Left ventricle myocardium inferior (tissue), 1 donor: Measurements from ENCODE around the gene LINC00237. TPM values are rescaled to one million over a fixed set of nuclear protein-coding genes. Genes with fewer than 3 reads are reported as not detected.

ENCODE experiments used
- DNase-seq: peaks from one replicate; pipeline ENCODE4 v3.0.0-alpha.2; 2020
- H3K27ac ChIP-seq: fragments of 200-600 bp; replicated peaks from 2 replicates; pipeline ENCODE4 v1.8.0; 2021
- H3K27me3 ChIP-seq: fragments of 200-600 bp; 2 replicates; pipeline ENCODE4 v1.8.0; 2021; ENCODE audit warnings: low read depth
- H3K36me3 ChIP-seq: fragments of 200-600 bp; 2 replicates; pipeline ENCODE4 v1.8.0; 2021
- H3K4me1 ChIP-seq: fragments of 200-600 bp; 2 replicates; pipeline ENCODE4 v1.8.0; 2021
- H3K4me3 ChIP-seq: fragments of 200-600 bp; 2 replicates; pipeline ENCODE4 v1.8.0; 2021; ENCODE audit warnings: mild to moderate bottlenecking, moderate library complexity
- H3K9me3 ChIP-seq: fragments of 200-600 bp; replicated peaks from 2 replicates; pipeline ENCODE4 v1.8.0; 2021
- intact Hi-C: fragments of 100-400 bp; cut with micrococcal nuclease; formaldehyde crosslinking; loops from one replicate; pipeline ENCODE4 v1.11.0; 2022
- total RNA-seq: library from RNA; stranded (reverse); fragmentation: NEBNext Ultra II Directional; extraction: Animal tissue kit (Norgen Biotek cat#: 25700); gene quantifications from one replicate; pipeline ENCODE4 v1.2.1, GENCODE V29; 2021
- TF ChIP-seq, protein P1 (sequence below): fragments of 200-600 bp; IDR thresholded peaks from 2 replicates; pipeline ENCODE4 v1.8.0; 2021; ENCODE audit warnings: antibody characterized with exemption, mild to moderate bottlenecking, borderline replicate concordance
- donor health status: DM: no; HTN: yes; CAD: no; lungs with severe emphysema.

The LINC00237 gene
- total RNA-seq, 1 donor from 2014 or later = not detected

DNA sequence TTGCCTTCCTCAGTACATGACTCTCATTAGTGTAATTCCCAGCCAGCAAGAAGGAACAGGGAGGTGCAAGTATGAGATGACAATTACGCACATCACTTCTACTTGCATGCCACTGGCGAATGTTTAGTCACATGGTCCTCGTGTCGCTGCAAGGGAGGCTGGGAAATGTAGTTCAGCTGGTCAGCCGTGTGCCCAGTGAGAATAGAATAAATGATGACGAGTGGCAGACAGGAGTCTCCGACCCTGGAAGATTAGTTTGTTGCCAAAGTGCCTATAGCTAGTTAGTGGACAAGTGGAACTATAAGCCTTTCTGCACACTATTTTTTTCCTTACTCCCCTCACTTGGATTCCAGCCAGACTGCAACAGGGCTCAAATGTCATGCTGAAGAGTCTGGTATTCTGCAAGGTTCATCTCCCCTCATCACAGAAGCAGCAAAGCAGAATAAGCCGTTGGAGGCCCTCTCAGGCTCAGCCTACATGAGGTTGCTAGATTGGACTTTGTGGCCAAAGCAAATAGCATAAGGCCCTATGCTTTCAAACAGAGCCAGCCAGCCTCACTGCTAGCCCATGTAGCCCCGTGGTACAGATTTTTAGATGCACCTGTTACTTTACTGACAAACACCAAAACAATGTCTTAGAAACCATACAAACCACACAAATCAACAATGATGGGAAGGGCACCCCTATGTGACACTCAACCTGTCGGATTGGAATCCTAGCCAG, 9.7 kb downstream of the LINC00237 start:
- DNase-seq = no peak
- intact Hi-C loops = no loop called here
- Histone ChIP-seq H3K36me3 (no peaks in the 10 kb centered on the region), H3K4me1 (peaks cover 20% of the 10 kb centered on the region), H3K27me3 (peaks cover 100% of the 10 kb centered on the region), H3K4me3 (no peak overlapping the region), H3K27ac (no peak overlapping the region), H3K9me3 (no peaks in the 10 kb centered on the region)
- TF ChIP-seq, protein P1, sequence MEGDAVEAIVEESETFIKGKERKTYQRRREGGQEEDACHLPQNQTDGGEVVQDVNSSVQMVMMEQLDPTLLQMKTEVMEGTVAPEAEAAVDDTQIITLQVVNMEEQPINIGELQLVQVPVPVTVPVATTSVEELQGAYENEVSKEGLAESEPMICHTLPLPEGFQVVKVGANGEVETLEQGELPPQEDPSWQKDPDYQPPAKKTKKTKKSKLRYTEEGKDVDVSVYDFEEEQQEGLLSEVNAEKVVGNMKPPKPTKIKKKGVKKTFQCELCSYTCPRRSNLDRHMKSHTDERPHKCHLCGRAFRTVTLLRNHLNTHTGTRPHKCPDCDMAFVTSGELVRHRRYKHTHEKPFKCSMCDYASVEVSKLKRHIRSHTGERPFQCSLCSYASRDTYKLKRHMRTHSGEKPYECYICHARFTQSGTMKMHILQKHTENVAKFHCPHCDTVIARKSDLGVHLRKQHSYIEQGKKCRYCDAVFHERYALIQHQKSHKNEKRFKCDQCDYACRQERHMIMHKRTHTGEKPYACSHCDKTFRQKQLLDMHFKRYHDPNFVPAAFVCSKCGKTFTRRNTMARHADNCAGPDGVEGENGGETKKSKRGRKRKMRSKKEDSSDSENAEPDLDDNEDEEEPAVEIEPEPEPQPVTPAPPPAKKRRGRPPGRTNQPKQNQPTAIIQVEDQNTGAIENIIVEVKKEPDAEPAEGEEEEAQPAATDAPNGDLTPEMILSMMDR = no peak

DNA sequence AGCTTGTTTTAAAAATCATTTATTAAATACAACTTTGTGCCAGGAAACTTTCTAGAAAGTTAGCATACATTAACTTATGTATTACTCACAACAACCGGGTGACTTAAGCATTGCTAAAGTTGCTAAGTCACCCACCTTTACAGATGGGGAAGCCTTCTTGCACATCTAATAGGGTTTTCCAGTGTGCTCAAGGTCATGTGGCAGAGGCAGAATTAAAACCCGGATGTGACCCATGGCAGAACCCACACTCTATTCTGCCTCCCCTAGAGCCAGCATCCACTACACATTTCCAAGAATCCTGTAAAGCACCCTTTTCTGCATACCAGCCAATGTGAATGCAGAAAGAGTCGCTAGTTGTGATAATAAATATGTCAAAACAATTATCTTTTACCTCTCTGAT, 13.4 kb downstream of the LINC00237 start:
- Histone ChIP-seq H3K27me3 (peaks cover 100% of the 10 kb centered on the region), H3K4me1 (no peaks in the 10 kb centered on the region), H3K9me3 (no peaks in the 10 kb centered on the region), H3K27ac (no peak overlapping the region), H3K4me3 (no peak overlapping the region), H3K36me3 (no peaks in the 10 kb centered on the region)
- intact Hi-C loops = no loop called here
- TF ChIP-seq, protein P1 = no peak
- no peak for DNase-seq

DNA sequence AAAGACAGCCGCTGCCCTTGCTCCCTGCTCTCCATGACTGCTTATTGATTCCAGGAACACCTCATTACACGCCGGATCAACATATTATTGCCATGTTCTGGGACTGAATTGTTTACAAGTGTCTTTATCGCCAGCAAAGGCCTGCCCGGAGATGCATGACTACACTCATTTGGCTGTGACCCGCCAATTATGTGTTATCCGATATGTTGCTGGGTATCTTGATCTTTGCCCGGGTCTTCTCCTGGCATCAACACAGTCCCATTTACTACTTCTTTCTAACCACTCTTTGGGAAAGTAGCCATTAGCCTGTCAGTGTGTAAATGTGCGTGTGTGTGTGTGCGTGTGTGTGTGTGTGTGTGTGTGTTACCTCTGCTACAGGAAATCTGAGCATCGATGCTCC, 15.4 kb downstream of the LINC00237 start:
- H3K4me1 ChIP-seq = no peaks in the 10 kb centered on the region
- no peak overlapping the region for H3K27ac ChIP-seq
- TF ChIP-seq, protein P1 = no peak
- DNase-seq = no peak
- peaks cover 95% of the 10 kb centered on the region for H3K27me3 ChIP-seq
- no peaks in the 10 kb centered on the region for H3K36me3 ChIP-seq
- H3K4me3 ChIP-seq = no peak overlapping the region
- intact Hi-C loops = no loop called here
- no peaks in the 10 kb centered on the region for H3K9me3 ChIP-seq

DNA sequence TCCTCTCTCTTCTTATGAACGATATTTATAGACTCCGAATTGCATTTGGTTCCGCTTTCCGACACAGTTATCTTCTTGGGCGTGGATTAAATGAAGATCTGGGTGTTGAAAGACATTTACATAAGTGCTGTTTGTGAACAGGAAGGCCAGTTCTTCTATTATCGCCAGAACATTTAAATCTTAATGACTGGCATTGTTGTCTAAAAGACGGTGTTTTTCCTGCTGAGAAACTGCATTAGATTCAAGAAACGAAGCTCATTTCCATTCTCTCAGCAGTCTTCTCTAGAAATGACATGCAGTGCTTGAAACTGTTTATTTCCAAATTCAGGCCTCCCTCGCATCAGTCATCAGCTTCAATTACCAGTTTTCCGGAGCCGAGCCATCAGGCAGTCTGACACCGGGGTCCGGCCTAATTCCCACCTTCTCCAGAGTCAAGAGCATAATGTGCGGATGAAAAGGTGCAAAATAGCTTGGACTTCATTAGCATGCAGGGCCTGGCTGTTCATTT, 16.0 kb downstream of the LINC00237 start:
- no peaks in the 10 kb centered on the region for H3K4me1 ChIP-seq
- TF ChIP-seq, protein P1 = no peak
- intact Hi-C loops = no loop called here

DNA sequence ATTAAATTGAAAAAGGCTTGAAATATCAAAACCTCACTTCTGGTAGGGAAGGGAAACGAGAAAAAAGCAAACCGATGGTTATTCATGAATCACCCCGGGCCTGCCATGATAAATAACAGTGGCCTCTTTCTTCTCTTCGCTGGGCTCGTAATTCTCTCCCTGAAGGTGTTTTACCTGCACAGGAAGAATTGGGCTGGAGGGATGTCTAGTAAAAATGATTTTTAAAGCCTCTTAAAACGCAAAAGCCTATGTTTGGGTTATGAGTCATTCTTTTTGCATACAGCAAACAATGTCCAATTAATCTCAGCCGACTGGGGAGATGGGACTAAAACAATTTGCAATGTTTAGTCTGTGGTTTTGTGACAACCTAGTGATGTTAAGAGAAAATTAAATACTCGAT, 16.8 kb downstream of the LINC00237 start:
- Histone ChIP-seq H3K9me3 (no peaks in the 10 kb centered on the region), H3K27ac (no peak overlapping the region), H3K4me3 (no peak overlapping the region), H3K4me1 (no peaks in the 10 kb centered on the region), H3K27me3 (peaks cover 95% of the 10 kb centered on the region), H3K36me3 (no peaks in the 10 kb centered on the region)
- DNase-seq = no peak
- TF ChIP-seq, protein P1 = no peak
- intact Hi-C loops = no loop called here

More for the DNA sequence above, 16.0 kb downstream of the LINC00237 start:
- H3K36me3 ChIP-seq = no peaks in the 10 kb centered on the region
- DNase-seq = no peak
- no peak overlapping the region for H3K4me3 ChIP-seq
- peaks cover 95% of the 10 kb centered on the region for H3K27me3 ChIP-seq
- H3K27ac ChIP-seq = no peak overlapping the region
- no peaks in the 10 kb centered on the region for H3K9me3 ChIP-seq
